ENCODE measurements around the gene CD53.
"Not testable (repeated sequence)": the region's sequence is repeated elsewhere in the genome, so short reads cannot be mapped to it uniquely, and the experiment has no call there.

CD53 gene

GRCh38 chr1:110918016-110918415 lies 45.1 kb downstream of the CD53 start:
- DNase-seq, result no peak

GRCh38 chr1:110921953-110922352 lies 49.0 kb downstream of the CD53 start:
- DNase-seq, result no peak

DNA sequence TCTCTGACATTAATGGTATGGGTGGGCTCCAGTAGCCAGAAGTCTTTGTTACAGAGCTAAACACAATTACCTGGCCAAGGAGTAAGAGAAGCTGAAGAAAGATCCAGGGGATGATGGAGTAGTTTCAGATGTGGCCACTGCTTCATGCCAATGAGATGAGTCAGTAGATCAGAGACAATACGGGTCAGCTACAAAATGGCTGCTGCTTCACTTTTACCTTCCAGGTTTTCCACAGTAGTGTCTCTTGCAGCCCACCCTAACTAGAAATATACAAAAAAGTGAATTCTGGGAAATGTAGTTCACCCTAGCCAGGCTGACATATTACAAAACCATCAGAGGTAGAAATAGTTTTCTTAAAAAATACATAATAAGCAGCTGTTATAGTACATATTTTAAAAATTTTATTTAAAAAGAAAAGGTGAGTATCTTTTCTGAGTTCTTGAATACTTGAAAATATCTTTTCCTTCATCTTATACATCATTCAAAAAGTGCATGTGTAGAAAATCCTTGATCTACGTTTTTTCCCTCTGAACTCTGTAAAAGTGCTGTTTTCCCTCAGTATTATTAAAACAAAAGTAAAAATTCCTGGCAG lies 54.6 kb downstream of the CD53 start:
- no peak for DNase-seq

DNA sequence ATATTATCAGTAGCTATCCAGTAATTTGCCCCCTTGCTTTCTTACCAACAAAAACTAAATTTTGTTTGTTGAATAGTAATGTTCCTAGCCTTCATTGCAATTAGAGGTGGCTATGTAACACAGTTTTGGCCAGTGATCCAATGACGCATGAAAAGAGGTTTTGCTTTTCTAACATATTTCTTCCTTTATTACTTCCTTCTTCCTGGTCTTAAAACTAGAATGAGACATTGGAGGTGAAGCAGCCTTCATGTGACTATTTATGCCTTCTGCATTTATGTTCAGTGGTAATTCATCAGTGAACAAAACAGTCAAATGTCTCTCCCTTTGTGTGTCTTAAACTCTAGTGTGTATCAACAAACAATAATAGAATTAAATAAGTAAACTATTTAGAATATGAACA lies 55.2 kb downstream of the CD53 start:
- no peak for DNase-seq

- no peak for DNase-seq
These were observed 56.0 kb downstream of the CD53 start for GRCh38 chr1:110928904-110929303.

DNA sequence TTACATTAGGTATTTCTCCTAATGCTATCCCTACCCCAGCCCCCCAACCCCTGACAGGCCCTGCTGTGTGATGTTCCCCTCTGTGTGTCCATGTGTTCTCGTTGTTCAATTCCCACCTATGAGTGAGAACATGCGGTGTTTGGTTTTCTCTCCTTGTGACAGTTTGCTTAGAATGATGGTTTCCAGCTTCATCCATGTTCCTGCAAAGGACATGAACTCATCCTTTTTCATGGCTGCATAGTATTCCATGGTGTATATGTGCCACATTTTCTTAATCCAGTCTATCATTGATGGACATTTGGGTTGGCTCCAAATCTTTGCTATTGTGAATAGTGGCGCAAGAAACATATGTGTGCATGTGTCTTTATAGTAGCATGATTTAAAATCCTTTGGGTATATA lies 58.1 kb downstream of the CD53 start:
- not testable (repeated sequence) for DNase-seq

- no peak for DNase-seq
These were observed 63.6 kb downstream of the CD53 start for GRCh38 chr1:110936567-110936966.

DNA sequence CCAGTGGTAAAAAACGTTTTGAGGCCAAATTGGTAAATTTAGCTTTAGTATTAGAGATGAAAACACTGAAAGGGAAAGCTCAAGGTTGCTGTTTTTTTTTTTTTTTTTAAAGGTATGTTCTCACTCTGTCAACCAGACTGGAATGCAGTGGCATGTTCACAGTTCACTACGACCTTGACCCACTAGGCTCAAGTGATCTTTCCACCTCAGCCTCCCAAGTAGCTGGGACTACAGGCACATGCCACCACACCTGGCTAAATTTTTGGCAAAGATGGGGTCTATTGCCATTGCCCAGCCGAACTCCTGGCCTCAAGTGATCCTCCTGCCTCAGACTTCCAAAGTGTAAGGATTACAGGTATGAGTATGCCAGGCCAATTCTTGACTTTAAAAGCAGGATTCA lies 71.9 kb downstream of the CD53 start:
- no peak for DNase-seq

- DNase-seq, result no peak
These were observed 72.7 kb downstream of the CD53 start for GRCh38 chr1:110945626-110946025.

DNA sequence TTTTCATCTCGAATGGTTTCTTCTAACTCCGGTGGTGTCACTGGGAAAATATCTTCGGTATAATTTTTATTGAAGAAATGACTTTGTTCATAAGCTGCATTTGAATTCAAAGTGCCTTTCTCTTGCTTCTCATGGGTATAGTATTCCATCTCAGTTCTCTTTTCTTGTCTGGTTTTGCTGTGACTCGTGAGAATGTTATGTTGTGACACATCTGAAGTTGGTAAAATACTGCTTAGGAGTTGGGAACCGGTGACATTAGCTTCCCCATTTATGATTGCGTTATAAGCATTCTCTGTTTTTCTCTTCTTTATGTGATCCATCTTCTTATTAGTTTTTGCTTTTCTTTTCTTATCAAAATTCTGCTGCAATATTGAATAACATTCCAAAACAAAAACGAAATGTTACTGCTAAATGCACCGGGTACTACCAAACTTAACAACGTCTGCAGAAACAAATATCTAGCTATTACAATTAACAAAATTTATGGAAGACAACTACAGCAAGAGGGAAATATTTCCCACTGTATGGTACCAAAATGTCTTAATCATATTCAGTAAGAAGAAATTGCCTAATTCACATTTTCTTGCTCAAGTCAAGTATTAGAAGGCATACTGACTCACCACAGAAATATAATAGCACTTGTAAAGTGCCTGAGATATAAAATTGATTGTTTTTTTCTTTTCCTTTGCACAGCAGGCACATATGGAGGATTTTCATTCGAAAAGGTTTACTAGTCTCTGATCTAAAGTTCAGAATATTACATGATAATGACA lies 75.3 kb downstream of the CD53 start:
- DNase-seq, result no peak

Measured in CD4-positive, alpha-beta T cell treated with Interleukin-15 for 1 hour (primary cell).